ENCODE data around the gene TRIM46.
"Not testable (repeated sequence)": the region's sequence is repeated elsewhere in the genome, so short reads cannot be mapped to it uniquely, and the experiment has no call there.

Gene TRIM46

DNA sequence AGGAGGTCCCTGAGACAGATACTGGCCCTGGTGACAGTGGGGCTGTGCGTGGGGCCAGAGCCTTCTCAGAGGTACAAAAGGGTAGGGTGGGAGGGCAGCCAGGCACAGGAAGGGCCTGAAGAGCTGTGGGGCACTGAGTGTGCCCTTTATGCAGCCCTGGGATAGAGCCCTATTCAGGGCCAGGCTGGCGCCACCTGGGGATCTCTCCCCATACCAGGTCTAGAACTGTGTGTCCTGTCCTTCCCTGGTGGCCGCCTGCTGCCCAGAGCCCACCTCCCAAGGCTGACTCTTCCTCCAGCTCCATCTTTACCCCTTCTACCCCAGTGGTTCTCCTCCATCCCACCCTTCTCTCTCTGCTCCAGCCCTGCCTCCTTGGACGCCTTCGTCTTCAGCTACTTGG is 59.9 kb downstream of the TRIM46 start:
- not testable (repeated sequence) for H3K9me3 ChIP-seq (ENCODE audit: severe bottlenecking); DNase-seq; H3K27me3 ChIP-seq (ENCODE audit: insufficient read depth, low read depth, severe bottlenecking); H3K27ac ChIP-seq; H3K4me3 ChIP-seq (ENCODE audit: low read depth, low read length)
- H3K36me3 ChIP-seq: peaks cover 23% of the 10 kb centered on the region

Data from WERI-Rb-1 (cell line).